Mesothelial cell of epicardium (in vitro differentiated cells): ENCODE data around the gene ARHGAP42. TPM values are rescaled to one million over a fixed set of nuclear protein-coding genes. Genes with fewer than 3 reads are reported as not detected.

Source experiments
- DNase-seq, 2 experiments: peaks; one replicate each; pipeline ENCODE4 v3.0.0; 2021; ENCODE audit warnings: low spot score in 2 of 2; ENCODE audit not compliant: unreplicated experiment in 2 of 2
- H3K27ac Mint-ChIP-seq: 2 replicates; pipeline ENCODE4 v1.8.0; 2021; ENCODE audit warnings: mixed read lengths
- H3K27me3 Mint-ChIP-seq: 2 replicates; pipeline ENCODE4 v1.8.0; 2021; ENCODE audit warnings: low read depth, mixed read lengths
- H3K36me3 Mint-ChIP-seq: 2 replicates; pipeline ENCODE4 v1.8.0; 2021; ENCODE audit warnings: mixed read lengths
- H3K4me1 Mint-ChIP-seq: 2 replicates; pipeline ENCODE4 v1.8.0; 2021; ENCODE audit warnings: mixed read lengths
- H3K4me3 Mint-ChIP-seq: 2 replicates; pipeline ENCODE4 v1.8.0; 2021; ENCODE audit warnings: mild to moderate bottlenecking, moderate library complexity, mixed read lengths
- H3K9me3 Mint-ChIP-seq: 2 replicates; pipeline ENCODE4 v1.8.0; 2021; ENCODE audit warnings: mixed read lengths
- CTCF ChIP-seq: fragments of 200-600 bp; sonication (generic); IDR thresholded peaks from one replicate; pipeline ENCODE4 v1.5.0; 2021; ENCODE audit warnings: antibody characterized with exemption; ENCODE audit not compliant: unreplicated experiment
- total RNA-seq: library from RNA; stranded (reverse); gene quantifications from 3 replicates; pipeline ENCODE4 v1.2.1, GENCODE V29; 2021

Gene ARHGAP42
- total RNA-seq, 1 donor from 2014 or later = 19.4 TPM

- no peak overlapping the region for H3K27ac Mint-ChIP-seq
- H3K36me3 Mint-ChIP-seq = no peaks in the 10 kb centered on the region
- DNase-seq = no peak
- TF ChIP-seq CTCF = no peak
- H3K4me3 Mint-ChIP-seq = no peak overlapping the region
- H3K9me3 Mint-ChIP-seq = no peaks in the 10 kb centered on the region
- H3K4me1 Mint-ChIP-seq = peaks cover 6% of the 10 kb centered on the region
- no peaks in the 10 kb centered on the region for H3K27me3 Mint-ChIP-seq
Observed at GRCh38 chr11:100667449-100667848, 19.6 kb upstream of the ARHGAP42 start.

GRCh38 chr11:100670140-100670539 lies 16.9 kb upstream of the ARHGAP42 start:
- Mint-ChIP-seq H3K36me3 (no peaks in the 10 kb centered on the region), H3K27me3 (no peaks in the 10 kb centered on the region), H3K9me3 (no peaks in the 10 kb centered on the region), H3K4me1 (peaks cover 10% of the 10 kb centered on the region), H3K4me3 (no peak overlapping the region), H3K27ac (no peak overlapping the region)
- DNase-seq = no peak
- TF ChIP-seq CTCF = no peak

- no peak for TF ChIP-seq CTCF
- Mint-ChIP-seq H3K9me3 (no peaks in the 10 kb centered on the region), H3K36me3 (no peaks in the 10 kb centered on the region), H3K4me3 (no peak overlapping the region), H3K27me3 (no peaks in the 10 kb centered on the region), H3K27ac (no peak overlapping the region), H3K4me1 (peaks cover 13% of the 10 kb centered on the region)
- DNase-seq = no peak
Observed at GRCh38 chr11:100671471-100671870, 15.6 kb upstream of the ARHGAP42 start.

DNA sequence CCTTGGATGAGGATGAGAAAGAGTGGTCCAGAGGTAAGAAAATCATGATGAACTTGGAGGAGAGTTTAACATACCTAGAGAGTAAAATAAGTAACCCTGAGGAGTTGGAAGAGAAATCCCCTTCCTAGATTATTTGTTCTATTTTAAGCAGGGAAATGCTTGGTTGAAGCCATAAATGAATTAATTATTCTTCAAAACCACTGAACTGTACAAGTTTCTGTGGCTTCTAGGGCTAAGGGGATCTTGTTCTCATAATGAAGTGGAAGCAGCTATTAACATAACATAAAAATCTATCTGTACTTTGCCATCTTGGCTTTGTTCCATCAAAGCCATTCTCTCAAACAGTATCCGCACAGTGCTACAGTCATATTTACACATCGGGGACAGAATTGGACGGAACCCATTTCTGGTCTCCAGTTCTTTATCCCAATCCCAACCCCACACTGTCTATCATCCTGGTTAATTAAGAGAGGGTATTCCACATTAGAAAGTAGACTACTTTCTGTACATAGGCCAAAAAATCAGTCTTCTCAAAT lies 14.5 kb upstream of the ARHGAP42 start:
- Mint-ChIP-seq H3K36me3 (no peaks in the 10 kb centered on the region), H3K27ac (no peak overlapping the region), H3K9me3 (no peaks in the 10 kb centered on the region)

GRCh38 chr11:100673063-100673462 lies 14.0 kb upstream of the ARHGAP42 start:
- no peak for DNase-seq
- H3K27ac Mint-ChIP-seq = no peak overlapping the region
- H3K9me3 Mint-ChIP-seq = no peaks in the 10 kb centered on the region
- TF ChIP-seq CTCF = no peak
- H3K4me3 Mint-ChIP-seq = no peak overlapping the region
- peaks cover 13% of the 10 kb centered on the region for H3K4me1 Mint-ChIP-seq
- H3K27me3 Mint-ChIP-seq = no peaks in the 10 kb centered on the region
- H3K36me3 Mint-ChIP-seq = no peaks in the 10 kb centered on the region

More for the DNA sequence above, 14.5 kb upstream of the ARHGAP42 start:
- DNase-seq = no peak
- H3K4me3 Mint-ChIP-seq = no peak overlapping the region
- H3K4me1 Mint-ChIP-seq = peaks cover 13% of the 10 kb centered on the region
- no peaks in the 10 kb centered on the region for H3K27me3 Mint-ChIP-seq
- no peak for TF ChIP-seq CTCF

DNA sequence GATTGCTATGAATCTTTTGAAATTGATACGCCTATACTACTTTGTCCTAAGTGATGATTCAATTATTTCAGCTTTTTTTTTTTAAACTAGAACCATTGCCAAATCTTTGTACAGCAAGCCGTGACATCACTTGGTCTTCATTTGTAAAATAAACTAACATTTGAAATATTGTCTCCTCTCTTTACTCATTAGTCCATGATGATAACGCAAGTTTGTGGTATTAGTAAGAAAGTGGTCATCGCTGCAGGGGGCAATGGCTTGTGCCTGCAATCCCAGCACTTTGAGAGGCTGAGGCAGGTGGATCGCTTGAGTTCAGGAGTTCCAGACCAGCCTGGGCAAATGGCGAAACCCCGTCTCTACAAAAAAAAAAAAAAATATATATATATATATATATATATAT lies 12.9 kb upstream of the ARHGAP42 start:
- H3K9me3 Mint-ChIP-seq = no peaks in the 10 kb centered on the region
- H3K4me3 Mint-ChIP-seq = no peak overlapping the region
- H3K4me1 Mint-ChIP-seq = peaks cover 11% of the 10 kb centered on the region
- H3K27ac Mint-ChIP-seq = no peak overlapping the region
- no peaks in the 10 kb centered on the region for H3K36me3 Mint-ChIP-seq
- no peak for DNase-seq
- TF ChIP-seq CTCF = no peak
- no peaks in the 10 kb centered on the region for H3K27me3 Mint-ChIP-seq
